ENCODE measurements around the gene ZNF451.

GRCh38 chr6:57108691-57109090, 18.7 kb downstream of the ZNF451 start:
- TF ChIP-seq POLR2AphosphoS5 (IDR thresholded peaks at IDR 0.05; ENCODE audit: low read depth, low read length) (no peak), SIN3A (IDR thresholded peaks at IDR 0.05; ENCODE audit: borderline replicate concordance, insufficient read depth, low read length) (no peak)

Data from PFSK-1 (cell line).